Psoas muscle (tissue), 8 donors: ENCODE data around the gene CDK3. TPM values are rescaled to one million over a fixed set of nuclear protein-coding genes. Genes with fewer than 3 reads are reported as not detected.

ENCODE experiments used
- ATAC-seq, 4 donors: fragments of 200-7000 bp; cut with Tn5 transposase; one replicate each; pipeline ENCODE4 v1.9.1; 2020; ENCODE audit warnings: moderate library complexity in 3 of 4, mild to moderate bottlenecking in 2 of 4
- DNase-seq, 2 donors: peaks; one replicate each; pipeline ENCODE4 v3.0.0-alpha.2; 2020
- H3K27ac ChIP-seq: fragments of 200-600 bp; one replicate; pipeline ENCODE4 v1.8.0; 2022
- H3K27me3 ChIP-seq, 3 donors: fragments of 200-600 bp in 1 of 3; one replicate each; pipeline versions ENCODE4 v1.6.1 to v1.8.0; 2013 to 2022; ENCODE audit warnings: low read length in 2 of 3, mild to moderate bottlenecking in 2 of 3, moderate library complexity in 1 of 3; ENCODE audit not compliant: insufficient read depth in 3 of 3
- H3K36me3 ChIP-seq, 2 donors: fragments of 200-600 bp in 1 of 2; one replicate each; pipeline versions ENCODE4 v1.6.1 to v1.8.0; 2013 to 2022; ENCODE audit warnings: low read depth in 1 of 2, mild to moderate bottlenecking in 1 of 2, moderate library complexity in 1 of 2; ENCODE audit not compliant: insufficient read depth in 1 of 2
- H3K4me1 ChIP-seq: fragments of 200-600 bp; one replicate; pipeline ENCODE4 v1.8.0; 2022
- H3K4me3 ChIP-seq: fragments of 200-600 bp; one replicate; pipeline ENCODE4 v1.8.0; 2022; ENCODE audit warnings: mild to moderate bottlenecking
- H3K9me3 ChIP-seq: fragments of 200-600 bp; one replicate; pipeline ENCODE4 v1.8.0; 2022
- WGBS, 3 donors: extraction: QIAGEN DNeasy Blood & Tissue Kit; methylation state at CpG; one replicate each; pipeline versions ENCODE4 v1.1.6 to v1.1.7; 2013; 5-methylcytosine and 5-hydroxymethylcytosine counted together
- intact Hi-C, 2 donors: fragments of 100-400 bp; cut with DNase I; formaldehyde crosslinking; loops; one replicate each; pipeline versions ENCODE4 v1.11.0 to v1.14.2; 2022
- polyA plus RNA-seq, 3 donors: library from polyadenylated mRNA; stranded (reverse); fragments of 200-250 nt; gene quantifications; one replicate each; pipeline ENCODE4 v1.2.3, GENCODE V29; 2013
- total RNA-seq, 4 donors: library from RNA; stranded (reverse); fragmentation: NEBNext Ultra II Directional in 2 of 4; extraction: Animal tissue kit (Norgen Biotek cat#: 25700) in 2 of 4; gene quantifications; one replicate each; pipeline versions ENCODE4 v1.2.1 to v1.2.4, GENCODE V29; 2021 to 2023
- TF ChIP-seq, protein P1 (sequence below): fragments of 200-600 bp; IDR thresholded peaks from one replicate; pipeline ENCODE4 v1.8.0; 2022; ENCODE audit warnings: antibody characterized with exemption
- donor health status: healthy with polysubstance abuse.
- donor health status: DM: no; HTN: no; CAD: no; lungs with moderate emphysema.
- donor health status: Bipolar disorder and iron deficiency.
- donor health status: healthy.
- donor health status: DM: yes; HTN: yes; CAD: no.
- donor health status: DM: no; HTN: no; CAD: no.
- donor health status: DM: no; HTN: no; CAD: no.
- donor health status: DM: yes; HTN: yes; CAD: no.

The CDK3 gene
- total and polyA plus RNA-seq, 7 donors: 0.47 to 1.9 (median 0.64) TPM

DNA sequence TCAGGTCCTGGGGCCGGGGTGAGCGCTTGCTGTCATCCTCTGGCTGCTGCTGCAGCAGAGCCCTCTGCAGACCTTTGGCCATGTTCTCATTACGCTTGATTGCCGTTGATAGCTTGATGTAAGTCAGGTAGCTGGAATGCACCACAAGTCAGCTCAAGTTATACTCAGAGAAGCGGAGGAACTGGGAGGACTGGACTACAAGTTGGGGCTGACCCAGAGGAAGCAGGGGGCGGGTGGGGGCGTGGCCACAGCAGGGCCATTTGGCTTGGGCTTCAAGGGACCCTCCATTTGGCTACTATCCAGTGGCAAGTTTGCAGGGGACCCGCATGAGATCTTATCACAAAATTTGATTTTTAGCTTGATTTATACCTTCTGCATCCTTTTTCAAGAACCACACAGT, 45.4 kb downstream of the CDK3 start:
- WGBS, 3 donors: 84 to 96% (median 86%) methylated on average over 8 of the region's 8 CpGs
- no peak overlapping the region for H3K4me3 ChIP-seq
- peaks cover 27 to 100% of the 10 kb centered on the region in 2 donors for H3K36me3 ChIP-seq
- ATAC-seq: no peak
- H3K27me3 ChIP-seq: no peaks in the 10 kb centered on the region
- no peak for DNase-seq
- no peak overlapping the region for H3K27ac ChIP-seq
- intact Hi-C loops: no loop called here
- TF ChIP-seq, protein P1, sequence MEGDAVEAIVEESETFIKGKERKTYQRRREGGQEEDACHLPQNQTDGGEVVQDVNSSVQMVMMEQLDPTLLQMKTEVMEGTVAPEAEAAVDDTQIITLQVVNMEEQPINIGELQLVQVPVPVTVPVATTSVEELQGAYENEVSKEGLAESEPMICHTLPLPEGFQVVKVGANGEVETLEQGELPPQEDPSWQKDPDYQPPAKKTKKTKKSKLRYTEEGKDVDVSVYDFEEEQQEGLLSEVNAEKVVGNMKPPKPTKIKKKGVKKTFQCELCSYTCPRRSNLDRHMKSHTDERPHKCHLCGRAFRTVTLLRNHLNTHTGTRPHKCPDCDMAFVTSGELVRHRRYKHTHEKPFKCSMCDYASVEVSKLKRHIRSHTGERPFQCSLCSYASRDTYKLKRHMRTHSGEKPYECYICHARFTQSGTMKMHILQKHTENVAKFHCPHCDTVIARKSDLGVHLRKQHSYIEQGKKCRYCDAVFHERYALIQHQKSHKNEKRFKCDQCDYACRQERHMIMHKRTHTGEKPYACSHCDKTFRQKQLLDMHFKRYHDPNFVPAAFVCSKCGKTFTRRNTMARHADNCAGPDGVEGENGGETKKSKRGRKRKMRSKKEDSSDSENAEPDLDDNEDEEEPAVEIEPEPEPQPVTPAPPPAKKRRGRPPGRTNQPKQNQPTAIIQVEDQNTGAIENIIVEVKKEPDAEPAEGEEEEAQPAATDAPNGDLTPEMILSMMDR: no peak
- H3K9me3 ChIP-seq: no peaks in the 10 kb centered on the region
- no peaks in the 10 kb centered on the region for H3K4me1 ChIP-seq

DNA sequence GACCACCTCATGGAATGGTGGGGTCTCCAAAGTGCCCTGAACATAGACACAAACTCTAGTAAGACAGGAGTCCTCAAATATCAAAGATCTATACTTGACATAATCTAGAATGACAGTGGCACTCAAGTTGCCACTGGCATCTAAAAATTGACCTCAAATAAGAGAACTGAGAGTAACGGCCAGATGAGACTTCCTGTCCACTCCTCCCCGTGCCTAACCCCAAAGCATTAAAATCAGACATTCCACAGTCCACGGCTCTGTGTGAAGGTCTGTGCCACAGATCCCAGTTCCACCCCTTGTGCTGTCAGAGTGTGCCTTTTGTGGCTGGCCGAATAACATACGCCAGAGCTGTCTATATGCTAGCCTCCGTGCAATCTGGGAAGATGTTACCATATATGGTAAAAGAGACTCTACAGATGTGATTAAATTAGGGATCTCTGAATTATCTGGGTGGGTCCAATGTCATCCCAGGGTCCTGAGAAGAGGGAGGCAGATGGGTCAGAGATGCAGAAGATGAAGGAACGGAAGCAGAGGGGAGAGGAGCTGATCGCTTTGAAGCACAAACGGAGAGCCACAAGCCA, 47.5 kb downstream of the CDK3 start:
- H3K27ac ChIP-seq: no peak overlapping the region
- TF ChIP-seq, protein P1: no peak
- H3K36me3 ChIP-seq: peaks cover 27 to 100% of the 10 kb centered on the region in 2 donors
- no peak overlapping the region for H3K4me3 ChIP-seq
- ATAC-seq (no peak), DNase-seq (no peak)
- intact Hi-C loops: no loop called here
- 74 to 80% (median 79%) methylated on average over 9 of the region's 9 CpGs for whole genome bisulfite sequencing, 3 donors
- no peaks in the 10 kb centered on the region for H3K27me3 ChIP-seq
- H3K9me3 ChIP-seq: no peaks in the 10 kb centered on the region
- H3K4me1 ChIP-seq: no peaks in the 10 kb centered on the region

DNA sequence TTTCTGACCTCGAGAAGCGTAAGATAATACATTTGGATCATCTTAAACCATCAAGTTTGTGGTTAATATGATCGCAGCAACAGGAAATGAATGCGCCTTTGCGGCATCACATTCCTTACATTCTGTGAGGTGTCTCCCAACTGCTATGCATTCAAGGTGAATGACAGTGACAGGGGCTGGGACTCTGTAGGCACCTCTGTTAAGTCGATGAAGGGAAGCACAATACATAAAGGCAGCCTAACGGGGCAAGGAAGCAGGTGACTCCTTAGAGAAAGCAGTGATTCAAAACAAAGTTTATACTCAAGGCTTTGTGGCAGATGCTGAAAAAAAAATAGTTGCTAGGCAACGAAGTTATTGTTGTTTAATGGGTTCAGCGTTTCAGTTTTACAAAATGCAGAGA, 48.1 kb downstream of the CDK3 start:
- H3K27ac ChIP-seq: no peak overlapping the region
- no peak overlapping the region for H3K4me3 ChIP-seq
- no peaks in the 10 kb centered on the region for H3K9me3 ChIP-seq
- intact Hi-C loops: no loop called here
- WGBS, 3 donors: 80 to 83% (median 80%) methylated on average over 9 of the region's 9 CpGs
- H3K36me3 ChIP-seq: peaks cover 26 to 100% of the 10 kb centered on the region in 2 donors
- ATAC-seq (no peak), DNase-seq (no peak)
- TF ChIP-seq, protein P1: no peak
- H3K4me1 ChIP-seq: no peaks in the 10 kb centered on the region
- no peaks in the 10 kb centered on the region for H3K27me3 ChIP-seq

DNA sequence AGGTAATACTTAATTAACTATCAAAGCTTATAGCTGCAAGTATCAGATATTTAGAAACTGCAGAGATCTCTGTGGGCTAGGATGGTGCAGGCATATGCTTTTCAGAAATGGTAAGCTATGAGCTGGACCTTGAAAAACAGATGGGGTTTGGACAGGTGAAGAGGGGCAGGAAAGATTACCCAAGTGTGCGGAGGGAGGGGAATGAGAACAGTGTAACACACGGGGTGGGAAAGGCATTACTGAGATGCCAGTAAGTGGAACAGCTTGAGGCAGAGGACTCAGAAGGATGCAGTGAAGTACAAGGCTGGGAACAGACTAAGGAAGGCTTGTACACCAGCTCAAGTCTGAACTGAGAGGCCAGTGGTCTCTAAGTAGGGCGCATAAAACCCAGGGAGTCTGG, 48.6 kb downstream of the CDK3 start:
- Histone ChIP-seq H3K27me3 (no peaks in the 10 kb centered on the region), H3K4me3 (no peak overlapping the region), H3K9me3 (no peaks in the 10 kb centered on the region), H3K36me3 (peaks cover 21 to 100% of the 10 kb centered on the region in 2 donors), H3K4me1 (no peaks in the 10 kb centered on the region), H3K27ac (no peak overlapping the region)
- TF ChIP-seq, protein P1: no peak
- no peak for DNase-seq
- WGBS, 3 donors: 88 to 90% (median 88%) methylated on average over 3 of the region's 3 CpGs
- ATAC-seq: no peak
- intact Hi-C loops: no loop called here
